GM23338 (cell line): ENCODE results near the gene AGMAT.

ENCODE experiments used
- CREB1 ChIP-seq: fragments of 250-450 bp; sonication (Bioruptor Pico); IDR thresholded peaks from 2 replicates; pipeline ENCODE4 v1.5.0; 2020; ENCODE audit warnings: low read depth, mild to moderate bottlenecking, moderate library complexity
- CTCF ChIP-seq, 2 experiments: fragments of 200-600 bp in 1 of 2; sonication (generic) in 1 of 2; conservative IDR thresholded peaks; 2 replicates each; pipeline versions ENCODE4 v1.5.1 to v1.6.1; 2016 to 2017; ENCODE audit warnings: antibody characterized with exemption in 2 of 2, low read depth in 2 of 2, mild to moderate bottlenecking in 2 of 2, moderate library complexity in 1 of 2
- ETS1 ChIP-seq: IDR thresholded peaks from 2 replicates; pipeline ENCODE4 v1.6.1; 2016; ENCODE audit warnings: antibody characterized with exemption
- EZH2 ChIP-seq: fragments of 200-600 bp; sonication (generic); IDR thresholded peaks from one replicate; pipeline ENCODE4 v1.8.0; 2017; ENCODE audit warnings: antibody characterized with exemption, mild to moderate bottlenecking, low read depth; ENCODE audit not compliant: unreplicated experiment
- EZH2phosphoT487 ChIP-seq: fragments of 200-600 bp; sonication (generic); IDR thresholded peaks from one replicate; pipeline ENCODE4 v1.8.1; 2018; ENCODE audit warnings: antibody characterized with exemption; ENCODE audit not compliant: unreplicated experiment
- JUNB ChIP-seq: IDR thresholded peaks from one replicate; pipeline ENCODE4 v1.6.1; 2016; ENCODE audit warnings: antibody characterized with exemption; ENCODE audit not compliant: unreplicated experiment
- NANOG ChIP-seq: IDR thresholded peaks from 2 replicates; pipeline ENCODE4 v1.6.1; 2016; ENCODE audit warnings: antibody characterized with exemption, borderline replicate concordance
- POLR2AphosphoS5 ChIP-seq: IDR thresholded peaks from 2 replicates; pipeline ENCODE4 v1.6.1; 2016; ENCODE audit warnings: antibody characterized with exemption, low read depth
- REST ChIP-seq: IDR thresholded peaks from one replicate; pipeline ENCODE4 v1.6.1; 2018; ENCODE audit warnings: antibody characterized with exemption; ENCODE audit not compliant: unreplicated experiment
- STAT1 ChIP-seq: IDR thresholded peaks from one replicate; pipeline ENCODE4 v1.6.1; 2016; ENCODE audit warnings: antibody characterized with exemption; ENCODE audit not compliant: unreplicated experiment
- ZNF114 ChIP-seq: fragments of 250-450 bp; sonication (Bioruptor Pico); IDR thresholded peaks from 2 replicates; pipeline ENCODE4 v1.5.0; 2020; ENCODE audit warnings: mild to moderate bottlenecking, moderate library complexity
- ZNF462 ChIP-seq: fragments of 250-450 bp; sonication (Bioruptor Pico); IDR thresholded peaks from 2 replicates; pipeline ENCODE4 v1.5.0; 2020; ENCODE audit warnings: mild to moderate bottlenecking, moderate library complexity

GRCh38 chr1:15558516-15558915, 26.3 kb downstream of the AGMAT start:
- TF ChIP-seq CTCF (conservative IDR thresholded peaks at IDR 0.05; ENCODE audit: low read depth in 2 of 2) (no peak), EZH2 (no peak), JUNB (no peak), POLR2AphosphoS5 (no peak), CREB1 (CRISPR knock-in tag) (no peak), ETS1 (no peak), STAT1 (no peak), EZH2phosphoT487 (no peak), REST (no peak), ZNF114 (no peak), NANOG (no peak), ZNF462 (no peak)
